ENCODE data around the gene RAB40B. TPM values are rescaled to one million over a fixed set of nuclear protein-coding genes. Genes with fewer than 3 reads are reported as not detected.

RAB40B gene
- total RNA-seq, 4 donors from 2014 or later, result 10.4 to 25.5 (median 19.2) TPM

DNA sequence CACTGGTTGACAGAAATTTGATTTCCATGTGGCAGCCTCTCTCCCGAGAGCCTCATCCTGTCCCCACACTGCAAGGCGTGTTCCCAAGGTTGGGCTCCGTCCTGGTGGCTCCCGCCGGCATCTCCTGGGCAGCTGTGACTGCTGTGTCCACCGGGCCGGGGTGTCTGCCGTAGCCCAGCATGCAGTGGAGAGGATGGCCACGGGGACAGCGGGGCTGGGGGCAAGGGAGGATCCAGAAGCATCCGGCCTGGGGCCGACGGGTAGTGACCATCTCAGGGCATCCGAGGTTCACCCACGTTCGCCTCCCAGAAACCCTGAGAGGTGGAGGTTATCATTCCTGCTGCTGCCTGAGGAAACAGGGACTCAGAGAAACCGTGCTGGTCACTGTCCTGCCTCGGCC, 7.3 kb upstream of the RAB40B start:
- no peak for ATAC-seq
- Histone ChIP-seq H3K9me3 (no peaks in the 10 kb centered on the region), H3K4me1 (peaks cover 0 to 8% (median 0%) of the 10 kb centered on the region in 3 donors), H3K36me3 (no peaks in the 10 kb centered on the region), H3K27ac (no peak overlapping the region), H3K4me3 (no peak overlapping the region), H3K27me3 (no peaks in the 10 kb centered on the region)
- 87% methylated on average over 4 of the region's 18 CpGs; no CpG with 5 or more reads in 1 of the 2 donors for WGBS, 2 donors (ENCODE audit: low coverage in 1 of 2)
- TF ChIP-seq POLR2A (IDR thresholded peaks at IDR 0.05), result no peak
- no peak for TF ChIP-seq CTCF (IDR thresholded peaks at IDR 0.05)
- no peak for TF ChIP-seq EP300 (IDR thresholded peaks at IDR 0.05)
- TF ChIP-seq POLR2AphosphoS5 (IDR thresholded peaks at IDR 0.05), result no peak

DNA sequence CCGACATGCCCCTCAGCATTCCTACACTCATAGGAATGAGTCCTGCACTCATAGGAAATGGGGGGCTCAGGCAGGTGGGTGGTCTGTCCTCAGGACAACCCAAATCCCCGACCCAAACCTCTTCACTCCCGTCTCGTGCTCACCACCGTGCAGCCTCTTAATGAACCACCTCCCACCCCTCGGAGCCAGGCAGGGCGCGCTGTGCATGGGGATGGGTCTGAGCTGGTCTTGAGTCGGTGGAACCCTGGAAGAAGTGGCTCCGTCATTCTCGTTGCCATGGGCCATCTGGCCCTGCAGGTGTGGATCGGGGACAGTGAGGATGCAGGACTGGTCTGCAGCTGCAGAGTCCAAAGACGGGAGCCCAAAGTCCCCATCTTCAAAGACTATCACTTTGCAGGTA, 6.4 kb upstream of the RAB40B start:
- ATAC-seq, result no peak
- Histone ChIP-seq H3K9me3 (no peaks in the 10 kb centered on the region), H3K4me3 (no peak overlapping the region), H3K4me1 (peaks cover 0 to 8% (median 0%) of the 10 kb centered on the region in 3 donors), H3K27ac (no peak overlapping the region), H3K36me3 (no peaks in the 10 kb centered on the region), H3K27me3 (no peaks in the 10 kb centered on the region)
- WGBS, 2 donors (ENCODE audit: low coverage in 1 of 2), result 71% methylated on average over 4 of the region's 13 CpGs; no CpG with 5 or more reads in 1 of the 2 donors
- TF ChIP-seq CTCF (IDR thresholded peaks at IDR 0.05) (no peak), EP300 (IDR thresholded peaks at IDR 0.05) (no peak), POLR2A (IDR thresholded peaks at IDR 0.05) (no peak), POLR2AphosphoS5 (IDR thresholded peaks at IDR 0.05) (no peak)

GRCh38 chr17:82703935-82704865, 5.7 kb upstream of the RAB40B start:
- no peak overlapping the region for H3K27ac ChIP-seq
- WGBS, 2 donors (ENCODE audit: low coverage in 1 of 2), result 54 to 73% methylated on average over 5 to 13 of the region's 38 CpGs
- no peak overlapping the region for H3K4me3 ChIP-seq
- no peaks in the 10 kb centered on the region for H3K9me3 ChIP-seq
- H3K27me3 ChIP-seq, result no peaks in the 10 kb centered on the region
- TF ChIP-seq EP300 (IDR thresholded peaks at IDR 0.05), result no peak
- no peak for TF ChIP-seq CTCF (IDR thresholded peaks at IDR 0.05)
- TF ChIP-seq POLR2AphosphoS5 (IDR thresholded peaks at IDR 0.05), result no peak
- no peak for TF ChIP-seq POLR2A (IDR thresholded peaks at IDR 0.05)
- ATAC-seq, result no peak
- peaks cover 0 to 14% (median 4%) of the 10 kb centered on the region in 3 donors for H3K4me1 ChIP-seq
- H3K36me3 ChIP-seq, result no peaks in the 10 kb centered on the region

GRCh38 chr17:82703036-82703745, 4.7 kb upstream of the RAB40B start:
- WGBS, 2 donors (ENCODE audit: low coverage in 1 of 2), result 68 to 100% methylated on average over 1 to 3 of the region's 26 CpGs
- H3K27me3 ChIP-seq, result no peaks in the 10 kb centered on the region
- H3K4me3 ChIP-seq, result no peak overlapping the region
- ATAC-seq, result no peak
- H3K4me1 ChIP-seq, result peaks cover 0 to 18% (median 4%) of the 10 kb centered on the region in 3 donors
- no peak for TF ChIP-seq POLR2A (IDR thresholded peaks at IDR 0.05)
- TF ChIP-seq EP300 (IDR thresholded peaks at IDR 0.05), result no peak
- TF ChIP-seq POLR2AphosphoS5 (IDR thresholded peaks at IDR 0.05), result no peak
- no peak for TF ChIP-seq CTCF (IDR thresholded peaks at IDR 0.05)
- no peaks in the 10 kb centered on the region for H3K9me3 ChIP-seq
- H3K36me3 ChIP-seq, result no peaks in the 10 kb centered on the region
- H3K27ac ChIP-seq, result no peak overlapping the region
